GM12878 (cell line): Measurements from ENCODE around the gene POFUT2. TPM values are rescaled to one million over a fixed set of nuclear protein-coding genes. Genes with fewer than 3 reads are reported as not detected.

ENCODE experiments used
- ATAC-seq: fragments of 200-7000 bp; cut with Tn5 transposase; 3 replicates; pipeline ENCODE4 v1.9.1; 2020; ENCODE audit warnings: mild to moderate bottlenecking, moderate library complexity
- BruUV-seq: library from RNA; stranded (reverse); fragments of 400-500 nt; replicated peaks from 2 replicates; lab custom pipeline; 2021; lab: Mats Ljungman, UMichigan
- CTCF ChIA-PET: fragments of 300-600 bp; sonication (Branson Sonifier 250); formaldehyde crosslinking; extraction: SDS; loops from one replicate; lab custom pipeline; 2021; ENCODE audit warnings: inconsistent platforms; lab: Yijun Ruan, JAX
- POLR2A ChIA-PET: fragments of 350-600 bp; formaldehyde crosslinking; extraction: SDS; loops from one replicate; lab custom pipeline; 2021; ENCODE audit warnings: inconsistent platforms; lab: Charles Lee
- RAD21 ChIA-PET: fragments of 300-600 bp; sonication (Branson Sonifier 250); formaldehyde crosslinking; loops from one replicate; lab custom pipeline; 2023; ENCODE audit warnings: antibody characterized with exemption; ENCODE audit not compliant: unreplicated experiment; lab: Charles Lee
- SMC1A ChIA-PET: fragments of 300-600 bp; sonication (Branson Sonifier 250); formaldehyde crosslinking; loops from one replicate; lab custom pipeline; 2023; ENCODE audit not compliant: unreplicated experiment, uncharacterized antibody; lab: Charles Lee
- DNase-seq: peaks from one replicate; pipeline ENCODE4 v3.0.0-alpha.2; 2011; ENCODE audit warnings: low read depth, low spot score
- FAIRE-seq: peaks from 3 replicates; lab custom pipeline; 2011; peaks lifted over from hg19 to GRCh38; lab: Jason Lieb, UNC
- H2AFZ ChIP-seq: 2 replicates; pipeline ENCODE4 v1.6.0; 2011; ENCODE audit warnings: low read depth, low read length, control low read depth; ENCODE audit not compliant: control insufficient read depth
- H3K27ac ChIP-seq: 2 replicates; pipeline ENCODE4 v1.5.1; 2011; ENCODE audit warnings: control low read depth; ENCODE audit not compliant: control insufficient read depth, insufficient read depth
- H3K27me3 ChIP-seq, 2 experiments: replicated peaks in 1 of 2; 2 replicates each; pipeline versions ENCODE4 v1.6.0 to v1.6.1; 2011; ENCODE audit warnings: low read length in 1 of 2; ENCODE audit not compliant: control insufficient read depth in 2 of 2, insufficient read depth in 2 of 2
- H3K36me3 ChIP-seq, 2 experiments: 2 replicates each; pipeline ENCODE4 v1.5.1; 2011; ENCODE audit warnings: low read length in 1 of 2; ENCODE audit not compliant: control insufficient read depth in 2 of 2, insufficient read depth in 2 of 2
- H3K4me1 ChIP-seq: 2 replicates; pipeline ENCODE4 v1.6.1; 2011; ENCODE audit warnings: mild to moderate bottlenecking, low read length, moderate library complexity, mixed read lengths; ENCODE audit not compliant: control insufficient read depth, insufficient read depth
- H3K4me2 ChIP-seq: 2 replicates; pipeline ENCODE4 v1.6.0; 2011; ENCODE audit warnings: control low read depth; ENCODE audit not compliant: control insufficient read depth, insufficient read depth
- H3K4me3 ChIP-seq: fragments of 200-600 bp; sonication (generic); 2 replicates; pipeline ENCODE4 v1.5.1; 2016
- H3K79me2 ChIP-seq: 2 replicates; pipeline ENCODE4 v1.6.0; 2011; ENCODE audit warnings: low read length; ENCODE audit not compliant: control insufficient read depth, insufficient read depth
- H3K9ac ChIP-seq: 2 replicates; pipeline ENCODE4 v1.8.0; 2011; ENCODE audit warnings: low read length, control low read depth, mixed read lengths; ENCODE audit not compliant: control insufficient read depth, insufficient read depth
- H3K9me3 ChIP-seq: replicated peaks from 3 replicates; pipeline ENCODE4 v1.5.1; 2011; ENCODE audit warnings: mild to moderate bottlenecking, low read length; ENCODE audit not compliant: control insufficient read depth, insufficient read depth
- H4K20me1 ChIP-seq: 2 replicates; pipeline ENCODE4 v1.6.0; 2011; ENCODE audit not compliant: control insufficient read depth, insufficient read depth
- SREBF2 ChIP-seq: IDR thresholded peaks from 2 replicates; pipeline ENCODE4 v1.6.1; 2012; ENCODE audit warnings: mild to moderate bottlenecking, low read length
- SUPT20H ChIP-seq: IDR thresholded peaks from 2 replicates; pipeline ENCODE4 v1.6.1; 2011; ENCODE audit warnings: low read depth, mild to moderate bottlenecking, low read length, moderate library complexity, borderline replicate concordance; ENCODE audit not compliant: control insufficient read depth
- WGBS: methylation state at CpG from one replicate; pipeline ENCODE4 v1.1.6; 2016; ENCODE audit warnings: low lambda C conversion rate; ENCODE audit not compliant: insufficient replicate concordance, insufficient coverage; ENCODE audit errors: missing lambda C conversion rate; 5-methylcytosine and 5-hydroxymethylcytosine counted together
- in situ Hi-C: fragments of 300-500 bp; cut with MboI; formaldehyde crosslinking; loops from 9 replicates; pipeline ENCODE4 v1.14.3; 2018; ENCODE audit warnings: mixed read lengths
- intact Hi-C: fragments of 100-400 bp; cut with micrococcal nuclease; formaldehyde crosslinking; loops from one replicate; pipeline ENCODE4 v1.14.2; 2022; ENCODE audit not compliant: unreplicated experiment
- polyA plus RNA-seq, 11 experiments: library from polyadenylated mRNA; depleted of rRNA in 4 of 11; unstranded in 6 of 11; stranded (reverse) in 5 of 11; fragments of >200 nt; fragmentation: Nextera tagmentation in 4 of 11; fragmentation: Illumina TruSeq in 1 of 11; extraction: Ambion mirVana in 4 of 11; extraction: Trizol in 1 of 11; gene quantifications; 1 replicate in 1 of 11; 2 replicates in 10 of 11; pipeline versions ENCODE4 v1.2.1 to v1.2.3, GENCODE V29; 2011 to 2016; ENCODE audit warnings: inconsistent platforms in 2 of 11, missing spikeins in 2 of 11, low read depth in 1 of 11
- total RNA-seq, 4 experiments: library from RNA; depleted of rRNA in 3 of 4; stranded (reverse); fragments of >200 nt in 3 of 4; fragmentation: Illumina TruSeq in 1 of 4; extraction: Trizol in 1 of 4; gene quantifications; 2 replicates each; pipeline versions ENCODE4 v1.2.1 to v1.2.3, GENCODE V29; 2013 to 2021
- TF ChIP-seq, protein P1 (sequence below): fragments of 450-650 bp; IDR thresholded peaks from 2 replicates; pipeline ENCODE4 v1.6.1; 2017; ENCODE audit warnings: mild to moderate bottlenecking, moderate library complexity
- TF ChIP-seq, protein P2 (sequence below): IDR thresholded peaks from 2 replicates; pipeline ENCODE4 v1.6.1; 2012; ENCODE audit warnings: low read length, inconsistent platforms
- TF ChIP-seq, protein P3 (sequence below): fragments of 450-650 bp; IDR thresholded peaks from 2 replicates; pipeline ENCODE4 v1.6.1; 2017; ENCODE audit warnings: low read depth, mild to moderate bottlenecking, moderate library complexity

POFUT2 gene
- total and polyA plus RNA-seq, 10 of the 15 experiments (the other 5 are each of a cell fraction or from before 2014, with no cell fraction given): 1.2 to 15.1 (median 6.8) TPM

DNA sequence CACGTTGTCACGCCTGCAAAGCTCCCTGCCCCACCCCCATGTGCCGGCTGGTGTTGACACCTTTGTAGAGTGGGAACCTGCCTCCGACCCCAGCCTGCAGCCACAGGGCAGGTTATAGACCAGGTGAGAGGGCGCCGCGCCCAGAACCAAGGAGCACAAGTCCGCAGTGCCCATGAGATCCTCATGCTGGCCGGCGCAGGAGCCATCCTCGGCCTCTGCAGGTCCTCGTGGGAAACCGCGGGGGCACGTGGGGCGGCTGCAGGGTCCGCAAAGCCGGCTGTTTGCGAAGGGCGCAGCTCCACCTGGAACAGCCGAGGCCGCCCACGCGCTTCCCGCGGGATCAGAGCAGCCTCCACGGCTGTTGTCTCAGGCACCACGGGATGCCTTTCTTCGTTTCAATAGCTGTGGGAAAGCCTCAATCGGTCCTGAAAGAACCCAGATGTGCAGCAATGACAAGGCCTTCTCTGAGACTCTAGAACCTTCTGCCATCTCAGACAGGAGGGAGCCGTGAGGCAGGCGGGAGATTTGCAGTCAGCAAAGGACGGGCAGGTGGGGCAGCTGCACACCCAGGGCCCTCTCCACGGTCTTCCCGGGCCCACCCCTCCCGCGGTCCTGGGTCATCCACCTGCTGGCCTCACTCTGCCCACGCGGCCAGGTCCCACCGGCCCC is 29.9 kb downstream of the POFUT2 start:
- in situ Hi-C loops (no loop called here), intact Hi-C loops (no loop called here)
- no peaks in the 10 kb centered on the region; a peak in 1 of 4 replicates for H3K36me3 ChIP-seq
- 67% methylated on average over 32 of the region's 40 CpGs for WGBS
- H3K27me3 ChIP-seq: no peaks in the 10 kb centered on the region
- no peak for DNase-seq
- POLR2A ChIA-PET: no interaction called here
- H3K4me3 ChIP-seq: no peak overlapping the region
- TF ChIP-seq SREBF2: no peak
- TF ChIP-seq, protein P1, sequence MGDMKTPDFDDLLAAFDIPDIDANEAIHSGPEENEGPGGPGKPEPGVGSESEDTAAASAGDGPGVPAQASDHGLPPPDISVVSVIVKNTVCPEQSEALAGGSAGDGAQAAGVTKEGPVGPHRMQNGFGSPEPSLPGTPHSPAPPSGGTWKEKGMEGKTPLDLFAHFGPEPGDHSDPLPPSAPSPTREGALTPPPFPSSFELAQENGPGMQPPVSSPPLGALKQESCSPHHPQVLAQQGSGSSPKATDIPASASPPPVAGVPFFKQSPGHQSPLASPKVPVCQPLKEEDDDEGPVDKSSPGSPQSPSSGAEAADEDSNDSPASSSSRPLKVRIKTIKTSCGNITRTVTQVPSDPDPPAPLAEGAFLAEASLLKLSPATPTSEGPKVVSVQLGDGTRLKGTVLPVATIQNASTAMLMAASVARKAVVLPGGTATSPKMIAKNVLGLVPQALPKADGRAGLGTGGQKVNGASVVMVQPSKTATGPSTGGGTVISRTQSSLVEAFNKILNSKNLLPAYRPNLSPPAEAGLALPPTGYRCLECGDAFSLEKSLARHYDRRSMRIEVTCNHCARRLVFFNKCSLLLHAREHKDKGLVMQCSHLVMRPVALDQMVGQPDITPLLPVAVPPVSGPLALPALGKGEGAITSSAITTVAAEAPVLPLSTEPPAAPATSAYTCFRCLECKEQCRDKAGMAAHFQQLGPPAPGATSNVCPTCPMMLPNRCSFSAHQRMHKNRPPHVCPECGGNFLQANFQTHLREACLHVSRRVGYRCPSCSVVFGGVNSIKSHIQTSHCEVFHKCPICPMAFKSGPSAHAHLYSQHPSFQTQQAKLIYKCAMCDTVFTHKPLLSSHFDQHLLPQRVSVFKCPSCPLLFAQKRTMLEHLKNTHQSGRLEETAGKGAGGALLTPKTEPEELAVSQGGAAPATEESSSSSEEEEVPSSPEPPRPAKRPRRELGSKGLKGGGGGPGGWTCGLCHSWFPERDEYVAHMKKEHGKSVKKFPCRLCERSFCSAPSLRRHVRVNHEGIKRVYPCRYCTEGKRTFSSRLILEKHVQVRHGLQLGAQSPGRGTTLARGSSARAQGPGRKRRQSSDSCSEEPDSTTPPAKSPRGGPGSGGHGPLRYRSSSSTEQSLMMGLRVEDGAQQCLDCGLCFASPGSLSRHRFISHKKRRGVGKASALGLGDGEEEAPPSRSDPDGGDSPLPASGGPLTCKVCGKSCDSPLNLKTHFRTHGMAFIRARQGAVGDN: no peak
- TF ChIP-seq, protein P2, sequence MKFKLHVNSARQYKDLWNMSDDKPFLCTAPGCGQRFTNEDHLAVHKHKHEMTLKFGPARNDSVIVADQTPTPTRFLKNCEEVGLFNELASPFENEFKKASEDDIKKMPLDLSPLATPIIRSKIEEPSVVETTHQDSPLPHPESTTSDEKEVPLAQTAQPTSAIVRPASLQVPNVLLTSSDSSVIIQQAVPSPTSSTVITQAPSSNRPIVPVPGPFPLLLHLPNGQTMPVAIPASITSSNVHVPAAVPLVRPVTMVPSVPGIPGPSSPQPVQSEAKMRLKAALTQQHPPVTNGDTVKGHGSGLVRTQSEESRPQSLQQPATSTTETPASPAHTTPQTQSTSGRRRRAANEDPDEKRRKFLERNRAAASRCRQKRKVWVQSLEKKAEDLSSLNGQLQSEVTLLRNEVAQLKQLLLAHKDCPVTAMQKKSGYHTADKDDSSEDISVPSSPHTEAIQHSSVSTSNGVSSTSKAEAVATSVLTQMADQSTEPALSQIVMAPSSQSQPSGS: no peak
- TF ChIP-seq, protein P3, sequence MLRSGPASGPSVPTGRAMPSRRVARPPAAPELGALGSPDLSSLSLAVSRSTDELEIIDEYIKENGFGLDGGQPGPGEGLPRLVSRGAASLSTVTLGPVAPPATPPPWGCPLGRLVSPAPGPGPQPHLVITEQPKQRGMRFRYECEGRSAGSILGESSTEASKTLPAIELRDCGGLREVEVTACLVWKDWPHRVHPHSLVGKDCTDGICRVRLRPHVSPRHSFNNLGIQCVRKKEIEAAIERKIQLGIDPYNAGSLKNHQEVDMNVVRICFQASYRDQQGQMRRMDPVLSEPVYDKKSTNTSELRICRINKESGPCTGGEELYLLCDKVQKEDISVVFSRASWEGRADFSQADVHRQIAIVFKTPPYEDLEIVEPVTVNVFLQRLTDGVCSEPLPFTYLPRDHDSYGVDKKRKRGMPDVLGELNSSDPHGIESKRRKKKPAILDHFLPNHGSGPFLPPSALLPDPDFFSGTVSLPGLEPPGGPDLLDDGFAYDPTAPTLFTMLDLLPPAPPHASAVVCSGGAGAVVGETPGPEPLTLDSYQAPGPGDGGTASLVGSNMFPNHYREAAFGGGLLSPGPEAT: no peak
- no peak for TF ChIP-seq SUPT20H
- CTCF ChIA-PET: no interaction called here
- no peaks in the 10 kb centered on the region for H3K4me1 ChIP-seq
- H3K4me2 ChIP-seq: no peak overlapping the region
- no peak for FAIRE-seq
- H3K9me3 ChIP-seq: no peaks in the 10 kb centered on the region
- no peak overlapping the region for H3K27ac ChIP-seq
- ATAC-seq: no peak
- H2AFZ ChIP-seq: no peak overlapping the region
- no peak overlapping the region for H3K9ac ChIP-seq
- SMC1A ChIA-PET: interaction anchor here (1.2 kb wide), 1 partner anchor 45 kb away, joined by 3 read pairs; no protein-coding TSS in a partner anchor
- H3K79me2 ChIP-seq: no peaks in the 10 kb centered on the region
- H4K20me1 ChIP-seq: no peaks in the 10 kb centered on the region
- no TSS peak for BruUV-seq
- RAD21 ChIA-PET: no interaction called here
